Duodenal mucosa (tissue), 2 donors: ENCODE results near the gene PGD.
"Not testable (repeated sequence)": the region's sequence is repeated elsewhere in the genome, so short reads cannot be mapped to it uniquely, and the experiment has no call there.

Experiments
- H3K27ac ChIP-seq: one replicate; pipeline ENCODE4 v1.7.0; 2013; ENCODE audit warnings: low read depth, low read length
- H3K27me3 ChIP-seq, 2 donors: one replicate each; pipeline ENCODE4 v1.7.0; 2013; ENCODE audit warnings: low read length in 2 of 2, control low read depth in 1 of 2; ENCODE audit not compliant: insufficient read depth in 2 of 2, control insufficient read depth in 1 of 2
- H3K36me3 ChIP-seq, 2 donors: one replicate each; pipeline ENCODE4 v1.7.0; 2013; ENCODE audit warnings: low read length in 2 of 2, control low read depth in 1 of 2; ENCODE audit not compliant: insufficient read depth in 2 of 2, control insufficient read depth in 1 of 2
- H3K4me1 ChIP-seq, 2 donors: one replicate each; pipeline ENCODE4 v1.7.0; 2013; ENCODE audit warnings: low read length in 2 of 2, control low read depth in 1 of 2; ENCODE audit not compliant: insufficient read depth in 2 of 2, control insufficient read depth in 1 of 2
- H3K4me3 ChIP-seq, 2 donors: one replicate each; pipeline ENCODE4 v1.7.0; 2013; ENCODE audit warnings: low read length in 2 of 2, low read depth in 1 of 2
- H3K9ac ChIP-seq, 2 donors: one replicate each; pipeline ENCODE4 v1.7.0; 2013; ENCODE audit warnings: low read length in 2 of 2, low read depth in 1 of 2
- H3K9me3 ChIP-seq, 2 donors: one replicate each; pipeline ENCODE4 v1.7.0; 2013; ENCODE audit warnings: low read length in 2 of 2, control low read depth in 1 of 2; ENCODE audit not compliant: control insufficient read depth in 1 of 2

Gene PGD

DNA sequence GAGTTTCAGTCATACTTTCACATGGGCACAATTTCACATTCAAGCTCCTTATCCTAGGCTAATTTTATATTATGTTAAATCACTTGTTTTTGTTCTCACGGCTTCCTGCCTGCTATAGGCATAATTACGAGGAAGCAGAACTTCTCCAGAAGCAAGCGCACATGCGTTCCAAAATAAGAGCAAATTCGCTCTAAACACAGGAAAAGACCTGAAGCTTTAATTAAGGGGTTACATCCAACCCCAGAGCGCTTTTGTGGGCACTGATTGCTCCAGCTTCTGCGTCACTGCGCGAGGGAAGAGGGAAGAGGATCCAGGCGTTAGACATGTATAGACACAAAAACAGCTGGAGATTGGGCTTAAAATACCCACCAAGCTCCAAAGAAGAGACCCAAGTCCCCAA lies 50.9 kb downstream of the PGD start, which contains the start of gene CORT:
TSS of gene CORT (plus strand) at position 281 of the 400 bp plus-strand sequence. CDS start 193 bp downstream, outside the sequence.
- no peaks in the 10 kb centered on the region for H3K27me3 ChIP-seq
- no peaks in the 10 kb centered on the region for H3K36me3 ChIP-seq
- H3K9ac ChIP-seq: no peak within 1 kb of the TSS
- H3K9me3 ChIP-seq: no peaks in the 10 kb centered on the region
- no peaks in the 10 kb centered on the region for H3K4me1 ChIP-seq
- H3K27ac ChIP-seq: no peak within 1 kb of the TSS
- H3K4me3 ChIP-seq: no peak within 1 kb of the TSS

DNA sequence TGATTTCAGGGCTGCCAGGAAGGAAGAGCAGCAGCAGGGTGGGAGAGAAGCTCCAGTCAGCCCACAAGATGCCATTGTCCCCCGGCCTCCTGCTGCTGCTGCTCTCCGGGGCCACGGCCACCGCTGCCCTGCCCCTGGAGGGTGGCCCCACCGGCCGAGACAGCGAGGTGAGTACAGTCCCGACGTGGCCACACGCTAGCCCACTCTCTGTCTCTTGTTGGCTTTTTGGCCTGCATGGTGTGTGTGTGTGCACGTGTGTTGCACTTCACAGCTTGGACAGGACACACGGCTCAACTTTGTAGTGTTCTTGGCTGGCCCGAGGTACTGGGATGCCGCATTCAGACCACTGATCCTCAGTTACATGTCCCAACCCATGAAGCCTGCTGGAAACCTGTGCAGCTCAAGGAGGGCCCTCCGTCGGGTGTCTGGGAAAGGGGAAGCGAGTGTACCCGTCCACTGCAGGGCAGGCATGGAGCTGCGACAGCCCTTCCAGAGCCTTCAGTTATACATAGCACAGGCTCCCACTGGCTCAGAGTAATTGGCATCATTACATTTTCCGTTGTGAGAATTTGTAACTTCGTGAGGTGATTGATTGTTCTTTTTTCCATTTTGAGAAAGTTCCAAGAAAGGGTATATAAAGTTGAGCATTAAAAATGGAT lies 51.4 kb downstream of the PGD start:
- no peak overlapping the region for H3K4me3 ChIP-seq

DNA sequence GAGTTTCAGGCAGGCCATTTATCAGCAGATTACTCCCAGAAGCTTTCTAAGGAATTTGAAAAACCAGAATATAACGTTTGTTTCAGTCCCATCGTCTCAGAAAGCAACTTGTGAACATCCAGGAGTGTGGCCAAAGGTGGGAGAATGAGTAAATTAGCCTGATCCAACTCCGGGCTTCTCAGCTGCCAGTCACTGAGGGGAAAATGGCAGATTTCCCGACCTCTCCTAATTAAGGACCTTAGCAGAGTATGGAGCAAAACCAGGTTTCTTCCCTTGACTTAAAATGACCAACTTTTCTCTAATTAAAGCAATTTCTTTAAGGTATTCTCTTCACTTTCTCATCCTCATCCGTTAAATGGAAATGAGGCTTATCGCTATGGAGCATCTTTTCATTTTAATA lies 52.0 kb downstream of the PGD start:
- Histone ChIP-seq H3K4me3 (no peak overlapping the region), H3K4me1 (no peaks in the 10 kb centered on the region), H3K27ac (no peak overlapping the region), H3K36me3 (no peaks in the 10 kb centered on the region), H3K9ac (no peak overlapping the region), H3K27me3 (no peaks in the 10 kb centered on the region), H3K9me3 (no peaks in the 10 kb centered on the region)

More for the DNA sequence above, 51.4 kb downstream of the PGD start:
- no peaks in the 10 kb centered on the region for H3K9me3 ChIP-seq
- no peaks in the 10 kb centered on the region for H3K36me3 ChIP-seq
- H3K9ac ChIP-seq: no peak overlapping the region
- H3K27me3 ChIP-seq: no peaks in the 10 kb centered on the region
- H3K4me1 ChIP-seq: no peaks in the 10 kb centered on the region
- no peak overlapping the region for H3K27ac ChIP-seq

DNA sequence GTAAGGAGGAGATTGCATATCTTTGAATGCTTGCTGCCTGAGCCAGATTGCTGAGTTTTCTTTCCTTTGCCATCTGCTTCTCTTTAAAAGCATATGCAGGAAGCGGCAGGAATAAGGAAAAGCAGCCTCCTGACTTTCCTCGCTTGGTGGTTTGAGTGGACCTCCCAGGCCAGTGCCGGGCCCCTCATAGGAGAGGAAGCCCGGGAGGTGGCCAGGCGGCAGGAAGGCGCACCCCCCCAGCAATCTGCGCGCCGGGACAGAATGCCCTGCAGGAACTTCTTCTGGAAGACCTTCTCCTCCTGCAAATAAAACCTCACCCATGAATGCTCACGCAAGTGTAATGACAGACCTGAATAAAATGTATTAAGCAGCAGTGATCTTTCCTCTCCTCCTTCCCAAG lies 52.4 kb downstream of the PGD start:
- Histone ChIP-seq H3K4me3 (no peak overlapping the region), H3K9ac (no peak overlapping the region), H3K36me3 (no peaks in the 10 kb centered on the region)

DNA sequence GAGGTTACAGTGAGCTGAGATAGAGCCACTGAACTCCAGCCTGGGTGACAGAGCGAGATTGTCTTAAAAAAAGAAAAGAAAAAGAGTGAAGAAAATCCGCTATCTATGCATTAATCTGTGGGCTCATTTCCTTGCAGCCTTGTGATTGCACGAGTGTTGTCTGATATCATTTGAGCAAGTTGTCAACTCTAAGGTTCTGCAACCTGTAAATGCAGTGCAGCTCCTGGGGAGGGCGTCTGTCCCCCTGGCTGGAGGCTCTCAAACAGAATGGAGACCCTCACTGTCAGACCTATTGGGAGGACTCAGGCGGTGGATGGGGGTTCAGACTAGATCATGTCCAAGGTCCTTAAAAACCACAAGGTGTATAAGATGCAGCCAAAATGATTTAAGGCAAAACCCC lies 57.2 kb downstream of the PGD start:
- Histone ChIP-seq H3K27ac (no peak overlapping the region), H3K4me3 (no peak overlapping the region), H3K27me3 (no peaks in the 10 kb centered on the region), H3K9ac (no peak overlapping the region), H3K4me1 (peaks cover 4% of the 10 kb centered on the region in 2 donors), H3K9me3 (no peaks in the 10 kb centered on the region), H3K36me3 (peaks cover 0 to 1% of the 10 kb centered on the region in 2 donors)

More for the DNA sequence above, 52.4 kb downstream of the PGD start:
- no peaks in the 10 kb centered on the region for H3K9me3 ChIP-seq
- no peaks in the 10 kb centered on the region for H3K27me3 ChIP-seq
- no peaks in the 10 kb centered on the region for H3K4me1 ChIP-seq
- no peak overlapping the region for H3K27ac ChIP-seq

DNA sequence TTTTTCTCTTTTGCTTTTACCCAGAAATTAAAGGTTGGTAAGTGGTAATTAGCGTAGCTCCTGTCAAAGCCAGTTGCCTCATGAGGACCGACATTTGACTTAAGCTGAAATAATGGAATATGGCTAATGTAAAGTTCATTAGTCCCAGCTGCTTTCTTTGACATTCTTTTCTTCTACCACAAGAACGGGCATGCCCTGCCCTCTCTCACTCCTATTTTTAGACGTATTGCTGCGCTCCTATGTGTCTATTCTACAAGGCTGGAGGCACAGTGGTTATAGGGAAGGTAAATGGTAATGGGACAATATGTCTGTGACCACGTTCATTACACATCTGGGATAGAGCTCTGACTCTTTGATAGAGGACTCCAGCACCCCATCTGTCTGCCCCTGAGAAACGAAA lies 57.8 kb downstream of the PGD start:
- Histone ChIP-seq H3K27ac (no peak overlapping the region), H3K4me3 (no peak overlapping the region), H3K9me3 (no peaks in the 10 kb centered on the region), H3K4me1 (peaks cover 4% of the 10 kb centered on the region in 2 donors), H3K27me3 (no peaks in the 10 kb centered on the region), H3K9ac (no peak overlapping the region), H3K36me3 (peaks cover 6 to 7% of the 10 kb centered on the region in 2 donors)

DNA sequence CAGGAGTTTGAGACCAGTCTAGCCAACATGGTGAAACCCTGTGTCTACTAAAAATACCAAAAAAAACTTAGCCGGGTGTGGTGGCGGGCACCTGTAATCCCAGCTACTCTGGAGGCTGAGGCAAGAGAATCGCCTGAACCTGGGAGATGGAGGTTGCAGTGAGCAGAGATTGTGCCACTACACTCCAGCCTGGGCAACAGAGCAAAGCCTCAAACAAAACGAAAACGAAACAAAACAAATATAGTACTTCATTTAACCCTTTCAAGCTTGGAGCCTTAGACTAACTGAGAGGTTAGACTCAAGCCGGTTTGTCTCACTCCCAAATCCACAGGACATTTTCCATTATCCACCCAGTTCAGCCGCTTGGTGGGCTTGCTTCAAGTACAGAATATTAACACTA lies 58.6 kb downstream of the PGD start:
- H3K27me3 ChIP-seq, H3K4me1 ChIP-seq, H3K9ac ChIP-seq, H3K27ac ChIP-seq, H3K4me3 ChIP-seq, H3K9me3 ChIP-seq: not testable (repeated sequence)
- H3K36me3 ChIP-seq: peaks cover 9 to 14% of the 10 kb centered on the region in 2 donors

DNA sequence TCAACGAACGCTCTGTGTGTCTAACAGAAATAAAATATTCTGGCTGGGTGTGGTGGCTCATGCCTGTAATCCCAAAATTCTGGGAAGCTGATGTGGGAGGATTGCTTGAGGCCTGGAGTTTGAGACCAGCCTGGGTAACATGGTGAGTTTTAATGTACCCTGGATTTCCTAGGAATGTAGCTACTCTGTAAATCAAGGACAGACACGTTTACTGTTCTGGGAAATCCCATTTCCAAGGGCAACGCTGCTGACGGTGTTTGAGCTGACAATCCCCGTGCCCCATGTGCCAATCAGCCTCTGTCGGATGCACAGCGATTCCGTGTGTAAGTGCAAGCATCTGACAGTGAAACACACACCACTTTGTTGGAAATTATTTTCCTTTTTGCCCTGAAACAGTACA lies 59.0 kb downstream of the PGD start:
- Histone ChIP-seq H3K4me1 (peaks cover 4% of the 10 kb centered on the region in 2 donors), H3K27ac (no peak overlapping the region), H3K36me3 (peaks cover 13 to 19% of the 10 kb centered on the region in 2 donors), H3K27me3 (no peaks in the 10 kb centered on the region), H3K4me3 (no peak overlapping the region), H3K9ac (no peak overlapping the region), H3K9me3 (no peaks in the 10 kb centered on the region)

DNA sequence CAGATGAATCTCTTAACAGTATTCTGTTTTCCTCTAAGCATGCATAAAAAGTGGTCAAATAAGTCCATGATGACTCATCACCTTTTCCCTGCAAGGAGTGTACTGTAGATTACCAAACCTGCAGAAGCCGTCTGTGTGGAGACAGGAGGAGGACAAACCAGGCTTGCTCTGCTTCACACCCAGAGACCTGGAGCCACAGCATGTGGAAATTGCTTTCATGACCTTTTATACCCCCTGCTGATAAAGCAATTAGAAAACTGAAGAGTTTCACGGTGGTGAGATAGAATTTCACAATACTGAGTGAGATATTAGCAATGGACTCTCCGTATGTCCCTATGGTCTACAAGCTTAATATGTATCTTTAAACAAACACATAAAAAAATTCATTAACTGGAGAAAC lies 60.3 kb downstream of the PGD start:
- H3K36me3 ChIP-seq: peaks cover 15 to 25% of the 10 kb centered on the region in 2 donors
- peaks cover 4% of the 10 kb centered on the region in 2 donors for H3K4me1 ChIP-seq
- H3K27me3 ChIP-seq: no peaks in the 10 kb centered on the region
- no peak overlapping the region for H3K4me3 ChIP-seq
- H3K9me3 ChIP-seq: no peaks in the 10 kb centered on the region
- no peak overlapping the region for H3K9ac ChIP-seq
- no peak overlapping the region for H3K27ac ChIP-seq

DNA sequence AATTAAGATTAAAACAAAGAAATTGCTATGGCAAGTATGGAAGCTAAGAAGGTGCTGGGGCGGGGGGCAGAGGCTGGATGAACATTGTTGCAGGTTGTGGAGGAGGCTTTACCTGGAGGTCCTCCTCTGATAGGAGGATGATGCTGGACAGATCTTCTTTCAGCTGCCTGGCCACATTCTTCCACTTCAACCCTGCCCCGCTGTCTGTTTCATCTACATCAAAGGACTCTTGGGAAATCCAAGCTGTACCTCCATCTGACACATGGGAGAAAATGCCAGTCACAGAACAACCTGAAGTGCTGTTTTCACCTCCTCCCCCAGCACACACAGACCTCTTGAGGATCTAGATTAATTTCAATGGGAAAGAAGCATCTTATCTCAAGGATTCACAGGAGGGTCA lies 68.2 kb downstream of the PGD start:
- H3K36me3 ChIP-seq: peaks cover 25 to 57% of the 10 kb centered on the region in 2 donors
- H3K9me3 ChIP-seq: no peaks in the 10 kb centered on the region
- no peaks in the 10 kb centered on the region for H3K27me3 ChIP-seq
- H3K4me3 ChIP-seq: no peak overlapping the region
- peaks cover 10 to 11% of the 10 kb centered on the region in 2 donors for H3K4me1 ChIP-seq
- no peak overlapping the region for H3K9ac ChIP-seq
- no peak overlapping the region for H3K27ac ChIP-seq
